ENCODE results near the gene LGALS7. TPM values are rescaled to one million over a fixed set of nuclear protein-coding genes. Genes with fewer than 3 reads are reported as not detected.

LGALS7 gene
- total and polyA plus RNA-seq, 4 donors, result 2.4 to 5.0 (median 4.9) TPM; not detected in 1

- no peak overlapping the region for H3K27ac ChIP-seq (ENCODE audit: low read depth in 1 of 2, low read length in 1 of 2)
- ATAC-seq (ENCODE audit: insufficient read depth, low FRiP score) (no peak), DNase-seq (no peak)
- WGBS, 2 donors, result 91 to 94% methylated on average over 10 of the region's 10 CpGs
- peaks cover 0 to 7% (median 0%) of the 10 kb centered on the region in 5 donors for H3K4me1 ChIP-seq (ENCODE audit: control insufficient read depth in 5 of 5, insufficient read depth in 5 of 5, low read length in 5 of 5)
- no peak for TF ChIP-seq CTCF (IDR thresholded peaks at IDR 0.05; ENCODE audit: control extremely low read depth, extremely low read depth)
- no peak overlapping the region for H3K4me3 ChIP-seq
- H3K9ac ChIP-seq (ENCODE audit: insufficient read depth in 1 of 2, low read length in 2 of 2), result no peak overlapping the region
- no peaks in the 10 kb centered on the region for H3K27me3 ChIP-seq (ENCODE audit: control insufficient read depth in 3 of 3, insufficient read depth in 3 of 3, low read length in 2 of 3)
- H3K36me3 ChIP-seq (ENCODE audit: control insufficient read depth in 4 of 4, insufficient read depth in 4 of 4, low read length in 4 of 4), result peaks cover 0 to 5% (median 0%) of the 10 kb centered on the region in 4 donors
- H3K9me3 ChIP-seq (ENCODE audit: control insufficient read depth in 4 of 4, insufficient read depth in 3 of 4, low read length in 3 of 4), result no peaks in the 10 kb centered on the region
These were observed 30.2 kb upstream of the LGALS7 start for GRCh38 chr19:38803543-38803942.

- 92 to 93% methylated on average over 12 of the region's 12 CpGs for WGBS, 2 donors
- no peak for ATAC-seq (ENCODE audit: insufficient read depth, low FRiP score)
- TF ChIP-seq CTCF (IDR thresholded peaks at IDR 0.05; ENCODE audit: control extremely low read depth, extremely low read depth), result no peak
These were observed 28.2 kb upstream of the LGALS7 start for GRCh38 chr19:38801359-38802095.

GRCh38 chr19:38800577-38801347 is 27.4 kb upstream of the LGALS7 start:
- H3K36me3 ChIP-seq (ENCODE audit: control insufficient read depth in 4 of 4, insufficient read depth in 4 of 4, low read length in 4 of 4), result peaks cover 0 to 5% (median 0%) of the 10 kb centered on the region in 4 donors
- H3K4me3 ChIP-seq, result no peak overlapping the region
- no peaks in the 10 kb centered on the region for H3K9me3 ChIP-seq (ENCODE audit: control insufficient read depth in 4 of 4, insufficient read depth in 3 of 4, low read length in 3 of 4)
- no peaks in the 10 kb centered on the region for H3K27me3 ChIP-seq (ENCODE audit: control insufficient read depth in 3 of 3, insufficient read depth in 3 of 3, low read length in 2 of 3)
- DNase-seq (no peak), ATAC-seq (ENCODE audit: insufficient read depth, low FRiP score) (no peak)
- 96 to 97% methylated on average over 5 of the region's 5 CpGs for WGBS, 2 donors
- no peak for TF ChIP-seq CTCF (IDR thresholded peaks at IDR 0.05; ENCODE audit: control extremely low read depth, extremely low read depth)
- no peak overlapping the region for H3K9ac ChIP-seq (ENCODE audit: insufficient read depth in 1 of 2, low read length in 2 of 2)
- H3K4me1 ChIP-seq (ENCODE audit: control insufficient read depth in 5 of 5, insufficient read depth in 5 of 5, low read length in 5 of 5), result peaks cover 0 to 2% (median 0%) of the 10 kb centered on the region in 5 donors
- no peak overlapping the region for H3K27ac ChIP-seq (ENCODE audit: low read depth in 1 of 2, low read length in 1 of 2)

More at GRCh38 chr19:38801359-38802095, 28.2 kb upstream of the LGALS7 start:
- DNase-seq, result no peak
- Histone ChIP-seq H3K36me3 (ENCODE audit: control insufficient read depth in 4 of 4, insufficient read depth in 4 of 4, low read length in 4 of 4) (peaks cover 0 to 5% (median 0%) of the 10 kb centered on the region in 4 donors), H3K27me3 (ENCODE audit: control insufficient read depth in 3 of 3, insufficient read depth in 3 of 3, low read length in 2 of 3) (no peaks in the 10 kb centered on the region), H3K4me3 (no peak overlapping the region), H3K9me3 (ENCODE audit: control insufficient read depth in 4 of 4, insufficient read depth in 3 of 4, low read length in 3 of 4) (no peaks in the 10 kb centered on the region), H3K4me1 (ENCODE audit: control insufficient read depth in 5 of 5, insufficient read depth in 5 of 5, low read length in 5 of 5) (peaks cover 0 to 4% (median 0%) of the 10 kb centered on the region in 5 donors), H3K27ac (ENCODE audit: low read depth in 1 of 2, low read length in 1 of 2) (no peak overlapping the region), H3K9ac (ENCODE audit: insufficient read depth in 1 of 2, low read length in 2 of 2) (no peak overlapping the region)
